ENCODE measurements around the gene KCTD20. TPM values are rescaled to one million over a fixed set of nuclear protein-coding genes. Genes with fewer than 3 reads are reported as not detected.

Gene KCTD20
- total and polyA plus RNA-seq, 9 of the 15 experiments (the other 6 are each of a cell fraction or from before 2014, with no cell fraction given) = 28.9 to 160 (median 70.6) TPM

GRCh38 chr6:36441307-36441894, 1.4 kb upstream of the KCTD20 start (continued):
- TF ChIP-seq ARID4B (CRISPR knock-in tag; IDR thresholded peaks at IDR 0.05) (no peak; the same call in 1 of the 2 replicates), TAL1 (IDR thresholded peaks at IDR 0.05) (no peak), LARP7 (IDR thresholded peaks at IDR 0.05) (no peak), FOS (IDR thresholded peaks at IDR 0.05; ENCODE audit: extremely low read depth, insufficient read length) (peak; percentile 52), GABPB2 (CRISPR knock-in tag; conservative IDR thresholded peaks at IDR 0.05) (no peak), MBD2 (IDR thresholded peaks at IDR 0.05; ENCODE audit: borderline replicate concordance, low read depth) (peak; percentile 74), MYC (IDR thresholded peaks at IDR 0.05; ENCODE audit: low read depth, low read length) (peak; percentile 82), MYC (CRISPR knock-in tag; IDR thresholded peaks at IDR 0.05; ENCODE audit: borderline replicate concordance, low read depth) (no peak), BHLHE40 (IDR thresholded peaks at IDR 0.05; ENCODE audit: low read length) (peak; percentile 57; the same call in 1 of the 2 replicates), MIER1 (IDR thresholded peaks at IDR 0.05; ENCODE audit: low read depth) (no peak), CREB3L1 (IDR thresholded peaks at IDR 0.05; ENCODE audit: borderline replicate concordance, low read depth) (peak; percentile 80), E2F6 (IDR thresholded peaks at IDR 0.05; ENCODE audit: borderline replicate concordance in 1 of 2, extremely low read depth in 1 of 2, insufficient read depth in 1 of 2, insufficient read length in 1 of 2, low read depth in 1 of 2, low read length in 1 of 2, poor library complexity in 1 of 2, severe bottlenecking in 1 of 2) (no peak), ZNF134 (CRISPR knock-in tag; conservative IDR thresholded peaks at IDR 0.05) (no peak), KLF13 (tag; IDR thresholded peaks at IDR 0.05; ENCODE audit: borderline replicate concordance, low read depth) (peak; percentile 28; the same call in 1 of the 2 replicates), IFI16 (CRISPR knock-in tag; IDR thresholded peaks at IDR 0.05) (no peak), ZBTB49 (CRISPR knock-in tag; IDR thresholded peaks at IDR 0.05; ENCODE audit: borderline replicate concordance) (no peak), FOXA1 (IDR thresholded peaks at IDR 0.05; ENCODE audit: borderline replicate concordance) (no peak), NBN (IDR thresholded peaks at IDR 0.05; ENCODE audit: low read depth) (peak; percentile 79), PHF8 (IDR thresholded peaks at IDR 0.05; ENCODE audit: borderline replicate concordance, low read length) (peak; percentile 28; the same call in 1 of the 2 replicates)
